KMS-11 (cell line): ENCODE measurements around the gene CMC2.

ENCODE experiments used
- H2AFZ ChIP-seq: fragments of 200-600 bp; sonication (generic); 2 replicates; pipeline ENCODE4 v1.6.1; 2016; ENCODE audit warnings: antibody characterized with exemption, mixed run types, low read depth
- H3K27ac ChIP-seq: fragments of 200-600 bp; sonication (generic); 2 replicates; pipeline ENCODE4 v1.6.1; 2016; ENCODE audit warnings: mild to moderate bottlenecking, mixed run types
- H3K27me3 ChIP-seq: fragments of 200-600 bp; sonication (generic); 2 replicates; pipeline ENCODE4 v1.6.1; 2017; ENCODE audit warnings: mild to moderate bottlenecking, low read depth, mixed run types, moderate library complexity; ENCODE audit not compliant: insufficient read depth
- H3K36me3 ChIP-seq: fragments of 200-600 bp; sonication (generic); 2 replicates; pipeline ENCODE4 v1.6.1; 2017; ENCODE audit warnings: mild to moderate bottlenecking, mixed run types; ENCODE audit not compliant: insufficient read depth
- H3K4me1 ChIP-seq: fragments of 200-600 bp; sonication (generic); 2 replicates; pipeline ENCODE4 v1.6.1; 2016; ENCODE audit warnings: mild to moderate bottlenecking, low read depth, mixed run types; ENCODE audit not compliant: poor library complexity, severe bottlenecking
- H3K4me2 ChIP-seq: fragments of 200-600 bp; sonication (generic); 2 replicates; pipeline ENCODE4 v1.7.0; 2016; ENCODE audit warnings: mild to moderate bottlenecking, mixed run types
- H3K4me3 ChIP-seq: fragments of 200-600 bp; sonication (generic); IDR thresholded peaks from 2 replicates; pipeline ENCODE4 v1.6.1; 2017; ENCODE audit warnings: low read depth, low read length, mixed read lengths; ENCODE audit not compliant: insufficient read depth
- H3K79me2 ChIP-seq: fragments of 200-600 bp; sonication (generic); 2 replicates; pipeline ENCODE4 v1.6.1; 2016; ENCODE audit warnings: low read depth, mixed run types; ENCODE audit not compliant: insufficient read depth
- H3K9ac ChIP-seq: fragments of 200-600 bp; sonication (generic); 2 replicates; pipeline ENCODE4 v1.6.1; 2016; ENCODE audit warnings: mild to moderate bottlenecking, mixed run types
- H4K20me1 ChIP-seq: fragments of 200-600 bp; sonication (generic); 2 replicates; pipeline ENCODE4 v1.6.1; 2016; ENCODE audit warnings: mild to moderate bottlenecking, mixed run types; ENCODE audit not compliant: insufficient read depth
- CTCF ChIP-seq: fragments of 200-600 bp; sonication (generic); conservative IDR thresholded peaks from 2 replicates; pipeline ENCODE4 v1.6.1; 2017; ENCODE audit warnings: low read depth, mild to moderate bottlenecking, antibody characterized with exemption, low read length, moderate library complexity, mixed read lengths

The CMC2 gene

GRCh38 chr16:80962879-80963278 is 43.8 kb downstream of the CMC2 start:
- H3K9ac ChIP-seq, result no peak overlapping the region
- H4K20me1 ChIP-seq, result no peaks in the 10 kb centered on the region
- H3K27ac ChIP-seq, result no peak overlapping the region
- no peak overlapping the region for H3K4me2 ChIP-seq
- no peak overlapping the region for H2AFZ ChIP-seq
- no peak for TF ChIP-seq CTCF
- H3K27me3 ChIP-seq, result no peaks in the 10 kb centered on the region
- H3K36me3 ChIP-seq, result no peaks in the 10 kb centered on the region
- peaks cover 5% of the 10 kb centered on the region for H3K4me1 ChIP-seq
- no peak overlapping the region for H3K4me3 ChIP-seq
- H3K79me2 ChIP-seq, result no peaks in the 10 kb centered on the region

GRCh38 chr16:80958284-80958683 is 48.4 kb downstream of the CMC2 start:
- H4K20me1 ChIP-seq, result no peaks in the 10 kb centered on the region
- H3K9ac ChIP-seq, result no peak overlapping the region
- no peak overlapping the region for H3K4me3 ChIP-seq
- H3K27me3 ChIP-seq, result no peaks in the 10 kb centered on the region
- no peaks in the 10 kb centered on the region for H3K36me3 ChIP-seq
- no peak overlapping the region for H3K27ac ChIP-seq
- no peaks in the 10 kb centered on the region for H3K4me1 ChIP-seq
- H3K79me2 ChIP-seq, result no peaks in the 10 kb centered on the region
- no peak overlapping the region for H3K4me2 ChIP-seq
- H2AFZ ChIP-seq, result no peak overlapping the region
- TF ChIP-seq CTCF, result no peak

GRCh38 chr16:80954985-80955384 is 51.7 kb downstream of the CMC2 start:
- no peaks in the 10 kb centered on the region for H3K4me1 ChIP-seq
- no peak overlapping the region for H2AFZ ChIP-seq
- no peak overlapping the region for H3K27ac ChIP-seq
- H3K4me3 ChIP-seq, result no peak overlapping the region
- no peak overlapping the region for H3K4me2 ChIP-seq
- no peaks in the 10 kb centered on the region for H3K27me3 ChIP-seq
- no peak for TF ChIP-seq CTCF
- no peak overlapping the region for H3K9ac ChIP-seq
- H3K36me3 ChIP-seq, result no peaks in the 10 kb centered on the region
- no peaks in the 10 kb centered on the region for H3K79me2 ChIP-seq
- no peaks in the 10 kb centered on the region for H4K20me1 ChIP-seq

- no peak overlapping the region for H3K27ac ChIP-seq
- H3K9ac ChIP-seq, result no peak overlapping the region
- no peaks in the 10 kb centered on the region for H3K4me1 ChIP-seq
- no peaks in the 10 kb centered on the region for H4K20me1 ChIP-seq
- H3K79me2 ChIP-seq, result no peaks in the 10 kb centered on the region
- H2AFZ ChIP-seq, result no peak overlapping the region
- peak; percentile 76 for TF ChIP-seq CTCF
- H3K4me3 ChIP-seq, result no peak overlapping the region
- no peak overlapping the region for H3K4me2 ChIP-seq
- no peaks in the 10 kb centered on the region for H3K27me3 ChIP-seq
- no peaks in the 10 kb centered on the region for H3K36me3 ChIP-seq
Measured at GRCh38 chr16:80948886-80949493, 57.7 kb downstream of the CMC2 start.
